Activated CD8-positive, alpha-beta memory T cell treated with anti-CD3 and anti-CD28 coated beads for 1 hour (primary cell): ENCODE results near the gene ATAD5.
"Not testable (repeated sequence)": the region's sequence is repeated elsewhere in the genome, so short reads cannot be mapped to it uniquely, and the experiment has no call there.

Experiments
- DNase-seq, 2 donors: peaks; one replicate each; pipeline ENCODE4 v3.0.0-alpha.2; 2020; ENCODE audit warnings: low read depth in 1 of 2; ENCODE audit errors: extremely low read depth in 1 of 2

The ATAD5 gene

GRCh38 chr17:30831663-30832437 is at the start of gene ATAD5:
Gene ATAD5, plus strand, starts transcription at chr17:30831966. Its CDS starts 382 bp downstream, at chr17:30832348.
- peak; percentile 60 to 79 for DNase-seq

- DNase-seq: no peak
Observed at GRCh38 chr17:30782206-30782605, 49.6 kb upstream of the ATAD5 start.

GRCh38 chr17:30788918-30789317 is 42.8 kb upstream of the ATAD5 start:
- no peak for DNase-seq

- no peak for DNase-seq
Observed at GRCh38 chr17:30790279-30790678, 41.5 kb upstream of the ATAD5 start.

- DNase-seq: no peak
Observed at GRCh38 chr17:30793282-30793977, 38.3 kb upstream of the ATAD5 start.

GRCh38 chr17:30794372-30794771 is 37.4 kb upstream of the ATAD5 start:
- no peak for DNase-seq

GRCh38 chr17:30796016-30796415 is 35.8 kb upstream of the ATAD5 start:
- no peak for DNase-seq

GRCh38 chr17:30801671-30802070 is 30.1 kb upstream of the ATAD5 start:
- DNase-seq: no peak

GRCh38 chr17:30805944-30806456 is 25.8 kb upstream of the ATAD5 start:
- no peak for DNase-seq

GRCh38 chr17:30807896-30808295 is 23.9 kb upstream of the ATAD5 start:
- no peak for DNase-seq

GRCh38 chr17:30808785-30809286 is 22.9 kb upstream of the ATAD5 start:
- no peak for DNase-seq

GRCh38 chr17:30809867-30810266 is 21.9 kb upstream of the ATAD5 start:
- DNase-seq: no peak

- no peak for DNase-seq
Observed at GRCh38 chr17:30812218-30813177, 19.3 kb upstream of the ATAD5 start.

GRCh38 chr17:30814236-30814635 is 17.5 kb upstream of the ATAD5 start:
- not testable (repeated sequence) for DNase-seq

GRCh38 chr17:30814860-30815259 is 16.9 kb upstream of the ATAD5 start:
- not testable (repeated sequence) for DNase-seq

GRCh38 chr17:30816165-30816564 is 15.6 kb upstream of the ATAD5 start:
- no peak for DNase-seq

GRCh38 chr17:30819971-30820705 is 11.6 kb upstream of the ATAD5 start:
- no peak for DNase-seq

- no peak for DNase-seq
Observed at GRCh38 chr17:30821871-30822723, 9.7 kb upstream of the ATAD5 start.

- DNase-seq: not testable (repeated sequence)
Observed at GRCh38 chr17:30822919-30823318, 8.8 kb upstream of the ATAD5 start.
